ENCODE results near the gene PRR19. TPM values are rescaled to one million over a fixed set of nuclear protein-coding genes. Genes with fewer than 3 reads are reported as not detected.

Gene PRR19
- total and polyA plus RNA-seq, 8 donors, result 0.68 to 0.98 TPM; not detected in 6

DNA sequence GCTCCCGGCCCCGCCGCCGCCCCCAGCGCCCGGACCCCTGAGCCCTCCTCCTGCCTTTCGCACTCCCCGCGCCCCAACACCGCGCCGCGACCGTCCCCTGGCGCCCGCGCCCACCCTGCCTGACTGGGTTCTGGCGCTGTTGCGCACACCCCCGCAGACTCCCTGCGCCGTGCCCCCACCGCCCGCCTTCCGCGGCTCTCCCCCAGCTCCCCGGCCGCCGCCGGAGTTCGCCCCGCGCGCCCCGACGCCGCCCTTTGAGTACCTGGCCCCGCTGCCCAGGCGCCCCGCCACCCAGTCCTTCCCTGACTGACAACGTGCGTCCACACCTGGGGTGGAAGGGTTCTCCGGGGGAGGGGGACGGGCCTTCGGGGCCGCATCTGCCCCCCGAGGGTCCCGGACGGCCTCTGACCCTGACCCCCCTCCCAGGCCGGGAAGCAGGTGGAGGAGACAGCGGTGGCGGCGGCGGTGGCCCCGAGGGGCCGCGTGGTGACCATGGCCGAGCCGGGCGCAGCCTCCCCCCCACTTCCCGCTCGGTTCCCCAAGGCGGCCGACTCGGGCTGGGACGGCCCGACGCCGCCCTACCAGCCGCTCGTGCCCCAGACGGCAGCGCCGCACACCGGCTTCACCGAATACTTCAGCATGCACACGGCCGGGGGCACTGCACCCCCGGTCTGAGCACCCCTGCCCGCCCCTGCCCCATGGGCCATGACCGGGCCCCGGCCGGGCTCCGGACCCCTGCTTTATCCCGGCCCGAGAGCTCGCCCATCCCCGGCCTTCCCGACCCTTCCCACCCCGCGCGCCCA lies 22.1 kb downstream of the PRR19 start:
- 1 to 4% (median 3%) methylated on average over 10 to 92 of the region's 92 CpGs for WGBS, 5 donors
- Histone ChIP-seq H3K4me3 (peak overlapping the region; percentile 73 to 97 (median 88)), H3K27ac (no peak overlapping the region), H3K9me3 (no peaks in the 10 kb centered on the region), H3K27me3 (peaks cover 14 to 35% (median 17%) of the 10 kb centered on the region in 3 donors), H3K4me1 (peaks cover 25 to 52% (median 39%) of the 10 kb centered on the region in 4 donors), H3K36me3 (no peaks in the 10 kb centered on the region)
- intact Hi-C loops (cut with DNase I; ENCODE audit: low total_unique reads), result loop anchor here (10.0 kb wide), 1 partner anchor 199 kb away; no protein-coding TSS in a partner anchor
- peak in 1 of 2 donors; percentile 66 for DNase-seq
- TF ChIP-seq POLR2A (IDR thresholded peaks at IDR 0.05) (no peak), EP300 (IDR thresholded peaks at IDR 0.05) (no peak), POLR2AphosphoS5 (IDR thresholded peaks at IDR 0.05) (no peak)

DNA sequence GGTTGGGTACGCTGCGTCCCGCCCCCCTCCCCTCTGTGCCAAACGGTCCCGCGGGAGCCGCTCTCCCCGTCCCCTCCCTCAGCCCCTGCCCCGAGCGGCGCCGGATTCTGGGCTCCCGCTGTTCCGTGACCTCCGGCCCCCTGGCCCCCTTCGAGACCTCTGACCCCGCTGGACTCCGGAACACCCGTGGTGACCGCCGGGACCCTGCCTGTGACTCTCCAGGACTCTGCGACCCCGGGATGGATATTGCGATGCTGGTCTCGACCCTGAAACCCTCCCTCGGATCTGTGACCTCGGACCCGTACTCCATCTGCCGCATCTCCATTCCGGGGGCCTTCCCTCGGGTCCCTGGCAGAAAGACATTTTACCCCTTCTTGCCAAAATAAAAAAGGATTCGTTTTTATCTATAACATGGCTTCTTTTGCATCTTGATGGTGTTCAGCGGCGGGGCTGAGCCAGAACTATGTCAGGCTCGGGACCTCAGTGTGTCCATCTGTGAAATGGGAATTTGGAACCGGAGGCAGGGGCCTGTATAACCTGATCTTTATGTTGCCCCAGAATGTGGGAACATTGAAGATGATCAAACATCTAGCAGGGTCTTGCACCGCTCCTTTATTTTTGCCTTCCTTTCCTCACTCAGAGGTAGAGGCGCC lies 22.8 kb downstream of the PRR19 start:
- H3K9me3 ChIP-seq, result no peaks in the 10 kb centered on the region
- H3K36me3 ChIP-seq, result no peaks in the 10 kb centered on the region
- DNase-seq, result peak in 1 of 2 donors; percentile 36
- WGBS, 5 donors, result 3 to 6% (median 5%) methylated on average over 25 to 38 of the region's 38 CpGs
- peaks cover 14 to 35% (median 17%) of the 10 kb centered on the region in 3 donors for H3K27me3 ChIP-seq
- intact Hi-C loops (cut with DNase I; ENCODE audit: low total_unique reads), result loop anchor here (10.0 kb wide), 1 partner anchor 200 kb away; no protein-coding TSS in a partner anchor
- H3K4me3 ChIP-seq, result peak overlapping the region; percentile 73 to 97 (median 88)
- TF ChIP-seq EP300 (IDR thresholded peaks at IDR 0.05), result no peak
- TF ChIP-seq, protein P1, sequence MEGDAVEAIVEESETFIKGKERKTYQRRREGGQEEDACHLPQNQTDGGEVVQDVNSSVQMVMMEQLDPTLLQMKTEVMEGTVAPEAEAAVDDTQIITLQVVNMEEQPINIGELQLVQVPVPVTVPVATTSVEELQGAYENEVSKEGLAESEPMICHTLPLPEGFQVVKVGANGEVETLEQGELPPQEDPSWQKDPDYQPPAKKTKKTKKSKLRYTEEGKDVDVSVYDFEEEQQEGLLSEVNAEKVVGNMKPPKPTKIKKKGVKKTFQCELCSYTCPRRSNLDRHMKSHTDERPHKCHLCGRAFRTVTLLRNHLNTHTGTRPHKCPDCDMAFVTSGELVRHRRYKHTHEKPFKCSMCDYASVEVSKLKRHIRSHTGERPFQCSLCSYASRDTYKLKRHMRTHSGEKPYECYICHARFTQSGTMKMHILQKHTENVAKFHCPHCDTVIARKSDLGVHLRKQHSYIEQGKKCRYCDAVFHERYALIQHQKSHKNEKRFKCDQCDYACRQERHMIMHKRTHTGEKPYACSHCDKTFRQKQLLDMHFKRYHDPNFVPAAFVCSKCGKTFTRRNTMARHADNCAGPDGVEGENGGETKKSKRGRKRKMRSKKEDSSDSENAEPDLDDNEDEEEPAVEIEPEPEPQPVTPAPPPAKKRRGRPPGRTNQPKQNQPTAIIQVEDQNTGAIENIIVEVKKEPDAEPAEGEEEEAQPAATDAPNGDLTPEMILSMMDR (IDR thresholded peaks at IDR 0.05), result peak in 1 of 7 experiments; percentile 76
- no peak for TF ChIP-seq POLR2A (IDR thresholded peaks at IDR 0.05)
- H3K4me1 ChIP-seq, result peaks cover 25 to 53% (median 39%) of the 10 kb centered on the region in 4 donors
- H3K27ac ChIP-seq, result peak overlapping the region in 1 of 5 donors; percentile 85

DNA sequence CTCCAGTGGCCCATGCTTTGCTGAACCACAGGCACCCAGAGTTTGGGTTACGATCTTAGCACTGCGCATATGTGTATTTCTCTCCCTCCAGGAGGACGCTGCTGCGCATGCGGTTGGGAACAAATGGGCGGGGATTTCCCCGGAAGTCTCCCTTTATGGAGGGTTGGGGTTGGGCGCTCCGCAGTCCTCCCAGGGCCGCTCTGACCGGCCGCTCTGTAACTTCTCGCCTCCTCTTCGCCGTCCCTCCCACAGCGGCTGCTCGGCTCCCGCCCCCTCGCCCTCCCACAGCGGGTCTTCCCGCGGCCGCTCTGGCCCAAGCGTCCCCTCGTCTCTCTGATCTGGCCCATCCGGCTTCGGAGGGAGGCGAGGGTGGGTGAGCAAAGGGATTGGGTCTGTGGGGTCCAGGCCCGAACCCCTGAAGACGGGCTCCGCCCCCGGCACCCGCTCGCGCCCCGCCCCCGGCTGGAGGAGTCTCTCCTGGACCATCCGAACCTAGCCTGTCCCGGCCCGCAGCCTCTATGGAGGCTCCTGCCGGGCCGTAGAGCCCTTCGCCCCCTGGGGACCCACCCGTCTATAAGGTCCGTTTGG lies 23.5 kb downstream of the PRR19 start, which contains the start of gene MEGF8:
TSS of gene MEGF8 (plus strand) at position 328 of the 588 bp plus-strand sequence. CDS start 609 bp downstream, outside the sequence.
- DNase-seq, result peak; percentile 98 to 100
- H3K4me1 ChIP-seq, result peaks cover 25 to 56% (median 39%) of the 10 kb centered on the region in 4 donors
- no peaks in the 10 kb centered on the region for H3K36me3 ChIP-seq
- intact Hi-C loops (cut with DNase I; ENCODE audit: low total_unique reads), result loop anchor here (10.0 kb wide), 1 partner anchor 201 kb away; no protein-coding TSS in a partner anchor
- H3K4me3 ChIP-seq, result peak within 1 kb of the TSS; percentile 73 to 97 (median 88)
- no peaks in the 10 kb centered on the region for H3K9me3 ChIP-seq
- TF ChIP-seq EP300 (IDR thresholded peaks at IDR 0.05) (no peak), POLR2AphosphoS5 (IDR thresholded peaks at IDR 0.05) (peak; percentile 68 to 89 (median 74))
- TF ChIP-seq, protein P1 (IDR thresholded peaks at IDR 0.05), result peak in 4 of 7 experiments; percentile 81 to 91 (median 88)
- WGBS, 5 donors, result 0% methylated on average over 20 to 45 of the region's 45 CpGs
- peak within 1 kb of the TSS; percentile 70 to 87 (median 80) for H3K27ac ChIP-seq
- peaks cover 14 to 35% (median 17%) of the 10 kb centered on the region in 3 donors for H3K27me3 ChIP-seq

DNA sequence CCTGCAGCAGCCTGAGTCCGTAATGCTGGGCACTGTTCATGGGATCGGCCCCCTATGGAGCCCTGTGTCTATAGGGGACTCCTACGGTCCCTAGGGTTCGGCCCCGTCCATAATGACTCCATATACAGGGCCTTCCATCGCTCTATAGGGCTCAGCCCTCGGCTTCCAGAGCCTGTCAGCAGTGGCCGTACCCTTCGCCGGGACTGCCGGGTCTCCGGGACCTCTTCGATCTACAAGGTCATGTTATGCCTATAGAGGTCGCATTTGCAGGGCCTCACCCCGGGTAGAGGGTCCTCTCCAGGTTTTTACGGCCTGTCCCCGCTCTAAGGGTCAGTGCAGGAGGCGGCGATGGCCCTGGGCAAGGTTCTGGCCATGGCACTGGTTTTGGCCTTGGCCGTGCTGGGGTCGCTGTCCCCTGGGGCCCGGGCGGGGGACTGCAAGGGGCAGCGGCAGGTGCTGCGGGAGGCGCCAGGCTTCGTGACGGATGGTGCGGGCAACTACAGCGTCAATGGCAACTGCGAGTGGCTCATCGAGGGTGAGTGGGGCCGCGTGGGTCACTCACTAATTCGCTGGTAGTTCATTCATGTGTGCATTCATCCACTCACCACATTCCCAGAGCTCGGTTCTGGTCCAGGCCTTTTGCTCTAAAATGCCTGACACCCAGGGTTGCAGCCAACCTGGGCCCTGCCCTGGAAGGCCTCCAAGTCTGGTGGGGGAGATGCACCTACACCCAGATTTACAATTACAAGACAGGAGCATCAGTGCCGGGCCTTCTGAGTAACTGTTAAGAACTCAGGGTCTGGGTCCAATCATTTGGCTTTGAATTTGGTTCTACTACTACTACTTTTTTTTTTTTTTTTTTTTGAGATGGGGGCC lies 24.2 kb downstream of the PRR19 start:
- 3 to 7% (median 4%) methylated on average over 19 to 37 of the region's 37 CpGs for WGBS, 5 donors
- Histone ChIP-seq H3K4me1 (peaks cover 25 to 59% (median 39%) of the 10 kb centered on the region in 4 donors), H3K27me3 (peaks cover 14 to 35% (median 17%) of the 10 kb centered on the region in 3 donors), H3K9me3 (no peaks in the 10 kb centered on the region), H3K36me3 (no peaks in the 10 kb centered on the region), H3K27ac (peak overlapping the region; percentile 70 to 87 (median 80)), H3K4me3 (peak overlapping the region; percentile 73 to 97 (median 88))
- peak; percentile 28 to 64 for DNase-seq
- intact Hi-C loops (cut with DNase I; ENCODE audit: low total_unique reads), result loop anchor here (10.0 kb wide), 1 partner anchor 201 kb away; no protein-coding TSS in a partner anchor
- no peak for TF ChIP-seq POLR2AphosphoS5 (IDR thresholded peaks at IDR 0.05)
- TF ChIP-seq, protein P1 (IDR thresholded peaks at IDR 0.05), result no peak
- no peak for TF ChIP-seq POLR2A (IDR thresholded peaks at IDR 0.05)
- no peak for TF ChIP-seq EP300 (IDR thresholded peaks at IDR 0.05)

All from stomach (tissue), 9 donors.